SK-N-SH (cell line): Measurements from ENCODE around the gene GLYR1. TPM values are rescaled to one million over a fixed set of nuclear protein-coding genes. Genes with fewer than 3 reads are reported as not detected.

ENCODE experiments used
- CTCF ChIA-PET: fragments of 300-600, 350-600 bp; formaldehyde crosslinking; extraction: SDS; loops from one replicate; lab custom pipeline; 2021; lab: Yijun Ruan, JAX
- POLR2A ChIA-PET: fragments of 350-600 bp; sonication (Branson Sonifier 250); formaldehyde crosslinking; extraction: SDS; loops from one replicate; lab custom pipeline; 2020; ENCODE audit warnings: antibody characterized with exemption, inconsistent platforms; lab: Yijun Ruan, JAX
- DNase-seq: peaks from one replicate; pipeline ENCODE4 v3.0.0; 2012
- H2AFZ ChIP-seq: fragments of 200-600 bp; sonication (generic); 2 replicates; pipeline ENCODE4 v1.8.1; 2016; ENCODE audit warnings: antibody characterized with exemption, mild to moderate bottlenecking, low read depth
- H3F3A ChIP-seq: fragments of 200-600 bp; sonication (generic); replicated peaks from 2 replicates; pipeline ENCODE3; 2016; ENCODE audit warnings: antibody characterized with exemption, mild to moderate bottlenecking; ENCODE audit not compliant: insufficient read depth
- H3K27ac ChIP-seq, 2 experiments: fragments of 200-500 bp in 1 of 2; fragments of 200-600 bp in 1 of 2; sonication (Bioruptor generic) in 1 of 2; sonication (generic), shearing (Covaris generic) in 1 of 2; 2 replicates each; pipeline versions ENCODE4 v1.5.1 to v1.6.1; 2014 to 2016; ENCODE audit warnings: low read depth in 2 of 2, inconsistent platforms in 1 of 2, low read length in 1 of 2, mild to moderate bottlenecking in 1 of 2, mixed read lengths in 1 of 2
- H3K27me3 ChIP-seq: fragments of 200-600 bp; sonication (generic), shearing (Covaris generic); 2 replicates; pipeline ENCODE4 v1.6.1; 2016; ENCODE audit warnings: mixed run types; ENCODE audit not compliant: insufficient read depth
- H3K36me3 ChIP-seq, 2 experiments: fragments of 200-500 bp in 1 of 2; fragments of 200-600 bp in 1 of 2; sonication (Bioruptor generic) in 1 of 2; sonication (generic) in 1 of 2; replicated peaks in 1 of 2; 2 replicates each; pipeline versions ENCODE3 to v1.5.1; 2014 to 2016; ENCODE audit warnings: low read length in 1 of 2, mild to moderate bottlenecking in 1 of 2; ENCODE audit not compliant: insufficient read depth in 2 of 2, control insufficient read depth in 1 of 2
- H3K4me1 ChIP-seq, 2 experiments: fragments of 200-500 bp in 1 of 2; fragments of 200-600 bp in 1 of 2; sonication (Bioruptor generic) in 1 of 2; sonication (generic), shearing (Covaris generic) in 1 of 2; 2 replicates each; pipeline versions ENCODE4 v1.5.1 to v1.6.1; 2014 to 2016; ENCODE audit warnings: low read depth in 1 of 2, low read length in 1 of 2, mixed run types in 1 of 2; ENCODE audit not compliant: insufficient read depth in 2 of 2, control insufficient read depth in 1 of 2
- H3K4me2 ChIP-seq: fragments of 200-600 bp; sonication (generic), shearing (Covaris generic); 2 replicates; pipeline ENCODE4 v1.6.1; 2017; ENCODE audit warnings: mixed run types
- H3K4me3 ChIP-seq, 2 experiments: fragments of 200-500 bp in 1 of 2; fragments of 200-600 bp in 1 of 2; sonication (Bioruptor generic) in 1 of 2; sonication (generic), shearing (Covaris generic) in 1 of 2; 2 replicates each; pipeline versions ENCODE4 v1.5.1 to v1.8.1; 2014 to 2016; ENCODE audit warnings: low read depth in 2 of 2, inconsistent platforms in 1 of 2, low read length in 1 of 2, mild to moderate bottlenecking in 1 of 2, mixed read lengths in 1 of 2, moderate library complexity in 1 of 2
- H3K79me2 ChIP-seq: fragments of 200-600 bp; sonication (generic); 2 replicates; pipeline ENCODE4 v1.8.1; 2017; ENCODE audit warnings: mild to moderate bottlenecking; ENCODE audit not compliant: insufficient read depth
- H3K9ac ChIP-seq: fragments of 200-600 bp; sonication (generic); 2 replicates; pipeline ENCODE4 v1.6.1; 2017; ENCODE audit warnings: mixed run types
- H3K9me2 ChIP-seq: fragments of 200-600 bp; sonication (generic); 2 replicates; pipeline ENCODE4 v1.6.1; 2017; ENCODE audit warnings: mixed run types
- H3K9me3 ChIP-seq: fragments of 200-600 bp; sonication (generic); 2 replicates; pipeline ENCODE4 v1.6.1; 2017; ENCODE audit warnings: mixed run types, mild to moderate bottlenecking, moderate library complexity
- H4K20me1 ChIP-seq: fragments of 200-600 bp; sonication (generic); 2 replicates; pipeline ENCODE4 v1.6.1; 2017; ENCODE audit warnings: mild to moderate bottlenecking, mixed run types; ENCODE audit not compliant: insufficient read depth
- CHD2 ChIP-seq: fragments of 150-350 bp; IDR thresholded peaks from 2 replicates; pipeline ENCODE4 v1.6.1; 2018; ENCODE audit warnings: low read length; ENCODE audit not compliant: partially characterized antibody
- ELF1 ChIP-seq: IDR thresholded peaks from 2 replicates; pipeline ENCODE4 v1.4.0; 2012
- EP300 ChIP-seq, 2 experiments: IDR thresholded peaks; 2 replicates each; pipeline versions ENCODE4 v1.4.0 to v1.6.1; 2012; ENCODE audit warnings: borderline replicate concordance in 1 of 2, low read depth in 1 of 2, low read length in 1 of 2
- EZH2phosphoT487 ChIP-seq: fragments of 200-600 bp; sonication (generic); IDR thresholded peaks from 2 replicates; pipeline ENCODE4 v1.6.1; 2017; ENCODE audit warnings: low read depth, mixed run types, mild to moderate bottlenecking, antibody characterized with exemption, moderate library complexity, borderline replicate concordance
- FOSL2 ChIP-seq: IDR thresholded peaks from 2 replicates; pipeline ENCODE4 v1.4.0; 2012; ENCODE audit warnings: low read depth, mild to moderate bottlenecking, moderate library complexity, borderline replicate concordance
- FOXJ3 ChIP-seq: sonication (generic); formaldehyde crosslinking; IDR thresholded peaks from 2 replicates; pipeline ENCODE4 v1.5.1; 2020; ENCODE audit warnings: mild to moderate bottlenecking, missing genetic modification reagents
- MXI1 ChIP-seq: IDR thresholded peaks from 2 replicates; pipeline ENCODE4 v1.6.1; 2012; ENCODE audit warnings: mild to moderate bottlenecking, low read depth, low read length, improper control_type of control experiment
- NRF1 ChIP-seq: IDR thresholded peaks from 2 replicates; pipeline ENCODE4 v1.6.1; 2012; ENCODE audit warnings: low read depth, mild to moderate bottlenecking, low read length
- POLR2AphosphoS5 ChIP-seq: IDR thresholded peaks from 2 replicates; pipeline ENCODE4 v1.6.1; 2012; ENCODE audit warnings: low read depth, low read length
- RAD21 ChIP-seq: IDR thresholded peaks from 2 replicates; pipeline ENCODE4 v1.6.1; 2012; ENCODE audit warnings: mild to moderate bottlenecking, low read length
- RCOR1 ChIP-seq: fragments of 150-350 bp; IDR thresholded peaks from 2 replicates; pipeline ENCODE4 v1.6.1; 2017; ENCODE audit warnings: antibody characterized with exemption, low read length
- SMC3 ChIP-seq: IDR thresholded peaks from 2 replicates; pipeline ENCODE4 v1.6.1; 2012; ENCODE audit warnings: low read depth, low read length, improper control_type of control experiment
- TAF1 ChIP-seq: IDR thresholded peaks from 2 replicates; pipeline ENCODE4 v1.6.1; 2012; ENCODE audit warnings: low read depth, mild to moderate bottlenecking, low read length, moderate library complexity, borderline replicate concordance
- TCF12 ChIP-seq: IDR thresholded peaks from 2 replicates; pipeline ENCODE4 v1.4.0; 2012
- TEAD4 ChIP-seq: IDR thresholded peaks from 2 replicates; pipeline ENCODE4 v1.4.0; 2012; ENCODE audit warnings: mild to moderate bottlenecking, borderline replicate concordance; ENCODE audit not compliant: insufficient read depth
- YY1 ChIP-seq: IDR thresholded peaks from 2 replicates; pipeline ENCODE4 v1.4.0; 2012; ENCODE audit warnings: low read depth, mild to moderate bottlenecking
- WGBS: methylation state at CpG from one replicate; pipeline ENCODE4 v1.1.6; 2017; ENCODE audit warnings: low lambda C conversion rate; 5-methylcytosine and 5-hydroxymethylcytosine counted together
- polyA plus RNA-seq, 3 experiments: library from polyadenylated mRNA; depleted of rRNA; stranded (reverse); fragments of >200 nt; gene quantifications; 2 replicates each; pipeline ENCODE4 v1.2.3, GENCODE V29; 2012
- TF ChIP-seq, protein P1 (sequence below): IDR thresholded peaks from 2 replicates; pipeline ENCODE4; 2012
- TF ChIP-seq, protein P2 (sequence below): fragments of 200-600 bp; sonication (generic); IDR thresholded peaks from 2 replicates; pipeline ENCODE4 v1.6.1; 2017; ENCODE audit warnings: antibody characterized with exemption, mild to moderate bottlenecking, moderate library complexity
- TF ChIP-seq, protein P3 (sequence below): IDR thresholded peaks from 2 replicates; pipeline ENCODE4 v1.6.1; 2012; ENCODE audit warnings: mild to moderate bottlenecking, low read depth, low read length, moderate library complexity
- TF ChIP-seq, protein P4 (sequence below): fragments of 150-350 bp; IDR thresholded peaks from 2 replicates; pipeline ENCODE4 v1.6.1; 2017; ENCODE audit warnings: antibody characterized with exemption, low read length, low read depth, borderline replicate concordance

GLYR1 gene
- polyA plus RNA-seq, 1 of the 3 experiments (the other 2 are of a cell fraction) = 40.1 TPM

DNA sequence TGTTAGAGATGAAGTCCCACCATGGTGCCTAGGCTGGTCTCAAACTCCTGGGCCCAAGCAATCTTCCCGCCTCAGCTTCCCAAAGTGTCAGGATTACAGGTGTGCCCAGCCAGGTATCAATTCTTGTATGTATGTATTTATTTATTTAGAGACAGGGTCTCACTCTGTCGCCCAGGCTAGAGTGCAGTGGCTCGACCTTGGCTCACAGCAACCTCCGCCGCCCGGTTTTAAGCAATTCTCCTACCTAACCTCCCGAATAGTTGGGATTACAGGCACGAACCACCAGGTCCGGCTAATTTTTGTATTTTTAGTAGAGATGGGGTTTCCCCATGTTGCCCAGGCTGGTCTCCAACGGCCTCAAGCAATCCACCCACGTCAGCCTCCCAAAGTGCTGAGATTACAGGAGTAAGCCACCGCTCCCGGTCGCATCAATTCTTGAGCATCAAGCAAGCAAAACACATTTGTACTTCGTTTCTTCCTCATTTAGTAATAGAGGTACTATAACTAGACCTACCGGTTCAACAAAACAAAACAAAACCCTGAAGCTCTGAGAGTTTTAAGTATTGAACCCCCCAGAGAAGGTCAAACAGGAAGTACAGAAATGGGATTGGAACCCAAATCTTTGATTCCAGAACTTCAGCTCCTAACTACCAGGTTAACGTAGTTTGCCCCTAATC is 79.1 kb downstream of the GLYR1 start:
- H3K36me3 ChIP-seq = peaks cover 5 to 11% of the 10 kb centered on the region in 2 experiments
- H3K9me3 ChIP-seq = no peaks in the 10 kb centered on the region
- peak overlapping the region; percentile 52 to 65 for H3K4me3 ChIP-seq
- H3K4me1 ChIP-seq = peaks cover 5 to 23% of the 10 kb centered on the region in 2 experiments; a peak in 2 of 4 replicates
- no peak for DNase-seq
- no peaks in the 10 kb centered on the region for H4K20me1 ChIP-seq
- peak overlapping the region; percentile 73; the same call in 1 of the 2 replicates for H2AFZ ChIP-seq
- peaks cover 6% of the 10 kb centered on the region for H3F3A ChIP-seq
- peaks cover 38% of the 10 kb centered on the region for H3K79me2 ChIP-seq
- POLR2A ChIA-PET = interaction anchor here (1.3 to 2.8 kb wide), 4 partner anchors 8 to 35 kb away, joined by 3 to 16 read pairs (median 6); partner anchors contain the start of genes ANKS3, DNAAF8 and ROGDI
- H3K4me2 ChIP-seq = peak overlapping the region; percentile 78
- no peak for TF ChIP-seq EP300 (IDR thresholded peaks at IDR 0.05; ENCODE audit: borderline replicate concordance in 1 of 2, low read depth in 1 of 2, low read length in 1 of 2)
- no peak for TF ChIP-seq CHD2
- no peak for TF ChIP-seq NRF1
- no peak for TF ChIP-seq FOSL2
- no peak for TF ChIP-seq TCF12
- TF ChIP-seq, protein P1, sequence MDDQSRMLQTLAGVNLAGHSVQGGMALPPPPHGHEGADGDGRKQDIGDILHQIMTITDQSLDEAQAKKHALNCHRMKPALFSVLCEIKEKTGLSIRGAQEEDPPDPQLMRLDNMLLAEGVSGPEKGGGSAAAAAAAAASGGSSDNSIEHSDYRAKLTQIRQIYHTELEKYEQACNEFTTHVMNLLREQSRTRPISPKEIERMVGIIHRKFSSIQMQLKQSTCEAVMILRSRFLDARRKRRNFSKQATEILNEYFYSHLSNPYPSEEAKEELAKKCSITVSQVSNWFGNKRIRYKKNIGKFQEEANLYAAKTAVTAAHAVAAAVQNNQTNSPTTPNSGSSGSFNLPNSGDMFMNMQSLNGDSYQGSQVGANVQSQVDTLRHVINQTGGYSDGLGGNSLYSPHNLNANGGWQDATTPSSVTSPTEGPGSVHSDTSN = no peak
- no peak for TF ChIP-seq POLR2AphosphoS5
- TF ChIP-seq, protein P2, sequence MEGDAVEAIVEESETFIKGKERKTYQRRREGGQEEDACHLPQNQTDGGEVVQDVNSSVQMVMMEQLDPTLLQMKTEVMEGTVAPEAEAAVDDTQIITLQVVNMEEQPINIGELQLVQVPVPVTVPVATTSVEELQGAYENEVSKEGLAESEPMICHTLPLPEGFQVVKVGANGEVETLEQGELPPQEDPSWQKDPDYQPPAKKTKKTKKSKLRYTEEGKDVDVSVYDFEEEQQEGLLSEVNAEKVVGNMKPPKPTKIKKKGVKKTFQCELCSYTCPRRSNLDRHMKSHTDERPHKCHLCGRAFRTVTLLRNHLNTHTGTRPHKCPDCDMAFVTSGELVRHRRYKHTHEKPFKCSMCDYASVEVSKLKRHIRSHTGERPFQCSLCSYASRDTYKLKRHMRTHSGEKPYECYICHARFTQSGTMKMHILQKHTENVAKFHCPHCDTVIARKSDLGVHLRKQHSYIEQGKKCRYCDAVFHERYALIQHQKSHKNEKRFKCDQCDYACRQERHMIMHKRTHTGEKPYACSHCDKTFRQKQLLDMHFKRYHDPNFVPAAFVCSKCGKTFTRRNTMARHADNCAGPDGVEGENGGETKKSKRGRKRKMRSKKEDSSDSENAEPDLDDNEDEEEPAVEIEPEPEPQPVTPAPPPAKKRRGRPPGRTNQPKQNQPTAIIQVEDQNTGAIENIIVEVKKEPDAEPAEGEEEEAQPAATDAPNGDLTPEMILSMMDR = no peak
- no peak for TF ChIP-seq RCOR1
- no peak for TF ChIP-seq ELF1
- TF ChIP-seq, protein P3, sequence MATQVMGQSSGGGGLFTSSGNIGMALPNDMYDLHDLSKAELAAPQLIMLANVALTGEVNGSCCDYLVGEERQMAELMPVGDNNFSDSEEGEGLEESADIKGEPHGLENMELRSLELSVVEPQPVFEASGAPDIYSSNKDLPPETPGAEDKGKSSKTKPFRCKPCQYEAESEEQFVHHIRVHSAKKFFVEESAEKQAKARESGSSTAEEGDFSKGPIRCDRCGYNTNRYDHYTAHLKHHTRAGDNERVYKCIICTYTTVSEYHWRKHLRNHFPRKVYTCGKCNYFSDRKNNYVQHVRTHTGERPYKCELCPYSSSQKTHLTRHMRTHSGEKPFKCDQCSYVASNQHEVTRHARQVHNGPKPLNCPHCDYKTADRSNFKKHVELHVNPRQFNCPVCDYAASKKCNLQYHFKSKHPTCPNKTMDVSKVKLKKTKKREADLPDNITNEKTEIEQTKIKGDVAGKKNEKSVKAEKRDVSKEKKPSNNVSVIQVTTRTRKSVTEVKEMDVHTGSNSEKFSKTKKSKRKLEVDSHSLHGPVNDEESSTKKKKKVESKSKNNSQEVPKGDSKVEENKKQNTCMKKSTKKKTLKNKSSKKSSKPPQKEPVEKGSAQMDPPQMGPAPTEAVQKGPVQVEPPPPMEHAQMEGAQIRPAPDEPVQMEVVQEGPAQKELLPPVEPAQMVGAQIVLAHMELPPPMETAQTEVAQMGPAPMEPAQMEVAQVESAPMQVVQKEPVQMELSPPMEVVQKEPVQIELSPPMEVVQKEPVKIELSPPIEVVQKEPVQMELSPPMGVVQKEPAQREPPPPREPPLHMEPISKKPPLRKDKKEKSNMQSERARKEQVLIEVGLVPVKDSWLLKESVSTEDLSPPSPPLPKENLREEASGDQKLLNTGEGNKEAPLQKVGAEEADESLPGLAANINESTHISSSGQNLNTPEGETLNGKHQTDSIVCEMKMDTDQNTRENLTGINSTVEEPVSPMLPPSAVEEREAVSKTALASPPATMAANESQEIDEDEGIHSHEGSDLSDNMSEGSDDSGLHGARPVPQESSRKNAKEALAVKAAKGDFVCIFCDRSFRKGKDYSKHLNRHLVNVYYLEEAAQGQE = no peak
- TF ChIP-seq TAF1 = no peak
- no peak for TF ChIP-seq FOXJ3
- TF ChIP-seq, protein P4, sequence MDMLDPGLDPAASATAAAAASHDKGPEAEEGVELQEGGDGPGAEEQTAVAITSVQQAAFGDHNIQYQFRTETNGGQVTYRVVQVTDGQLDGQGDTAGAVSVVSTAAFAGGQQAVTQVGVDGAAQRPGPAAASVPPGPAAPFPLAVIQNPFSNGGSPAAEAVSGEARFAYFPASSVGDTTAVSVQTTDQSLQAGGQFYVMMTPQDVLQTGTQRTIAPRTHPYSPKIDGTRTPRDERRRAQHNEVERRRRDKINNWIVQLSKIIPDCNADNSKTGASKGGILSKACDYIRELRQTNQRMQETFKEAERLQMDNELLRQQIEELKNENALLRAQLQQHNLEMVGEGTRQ = no peak
- no peak for TF ChIP-seq TEAD4
- TF ChIP-seq EZH2phosphoT487 = no peak
- TF ChIP-seq MXI1 = no peak
- TF ChIP-seq RAD21 = no peak
- no peak for TF ChIP-seq SMC3
- no peak for TF ChIP-seq YY1
- CTCF ChIA-PET = no interaction called here
- peak overlapping the region; percentile 79 to 82 for H3K27ac ChIP-seq
- peak overlapping the region; percentile 66 for H3K9ac ChIP-seq
- no peaks in the 10 kb centered on the region for H3K9me2 ChIP-seq
- no peaks in the 10 kb centered on the region for H3K27me3 ChIP-seq
- 52% methylated on average over 17 of the region's 17 CpGs for WGBS
